HEK293 (cell line): ENCODE results near the gene KCNK17.

ENCODE experiments used
- CTCF ChIA-PET: fragments of 350-600 bp; formaldehyde crosslinking; extraction: SDS; loops from one replicate; lab custom pipeline; 2021; ENCODE audit warnings: antibody characterized with exemption; lab: Yijun Ruan, JAX
- POLR2A ChIA-PET: fragments of 300-600 bp; formaldehyde crosslinking; extraction: SDS; loops from one replicate; lab custom pipeline; 2020; ENCODE audit warnings: antibody characterized with exemption, inconsistent platforms; lab: Yijun Ruan, JAX
- H3K27ac ChIP-seq: fragments of 200-500 bp; sonication (Bioruptor generic); 2 replicates; pipeline ENCODE4 v1.5.1; 2014; ENCODE audit warnings: low read depth, low read length, control low read depth, inconsistent platforms; ENCODE audit errors: extremely low read depth
- H3K36me3 ChIP-seq, 2 experiments: fragments of 200-500 bp in 1 of 2; sonication (Bioruptor generic) in 1 of 2; 1 replicate in 1 of 2; 2 replicates in 1 of 2; pipeline ENCODE4 v1.5.1; 2014 to 2017; ENCODE audit warnings: inconsistent platforms in 2 of 2, low read length in 2 of 2; ENCODE audit not compliant: control insufficient read depth in 2 of 2, insufficient read depth in 1 of 2
- H3K4me1 ChIP-seq: fragments of 200-500 bp; sonication (Bioruptor generic); 2 replicates; pipeline ENCODE4 v1.5.1; 2014; ENCODE audit warnings: mild to moderate bottlenecking, low read length, inconsistent platforms; ENCODE audit not compliant: control insufficient read depth, insufficient read depth
- H3K4me3 ChIP-seq: 2 replicates; pipeline ENCODE4 v1.5.1; 2011; ENCODE audit warnings: low read depth, mild to moderate bottlenecking, control low read depth, low read length, moderate library complexity
- H3K9me3 ChIP-seq: fragments of 200-500 bp; sonication (Bioruptor generic); 2 replicates; pipeline ENCODE4 v1.5.1; 2014; ENCODE audit warnings: low read depth, low read length, inconsistent platforms; ENCODE audit not compliant: control insufficient read depth, insufficient read depth
- EGR2 ChIP-seq: fragments of 450-650 bp; formaldehyde crosslinking; IDR thresholded peaks from 2 replicates; pipeline ENCODE4 v1.5.1; 2016; ENCODE audit warnings: low read depth, missing biosample characterization, missing genetic modification characterization
- HOXD13 ChIP-seq: sonication (generic); formaldehyde crosslinking; IDR thresholded peaks from 2 replicates; pipeline ENCODE4 v1.8.0; 2022; ENCODE audit warnings: missing genetic modification reagents, borderline replicate concordance
- MYNN ChIP-seq: fragments of 450-650 bp; formaldehyde crosslinking; IDR thresholded peaks from 2 replicates; pipeline ENCODE4 v1.5.1; 2016; ENCODE audit warnings: missing biosample characterization, missing genetic modification characterization, borderline replicate concordance
- WT1 ChIP-seq: fragments of 450-650 bp; formaldehyde crosslinking; IDR thresholded peaks from 2 replicates; pipeline ENCODE4 v1.5.1; 2016; ENCODE audit warnings: missing biosample characterization, missing genetic modification characterization
- ZBTB8A ChIP-seq: fragments of 450-650 bp; formaldehyde crosslinking; IDR thresholded peaks from 2 replicates; pipeline ENCODE4 v1.5.1; 2016; ENCODE audit warnings: missing biosample characterization, missing genetic modification characterization
- ZNF138 ChIP-seq: fragments of 450-650 bp; formaldehyde crosslinking; IDR thresholded peaks from 2 replicates; pipeline ENCODE4 v1.5.1; 2016; ENCODE audit warnings: missing biosample characterization, missing genetic modification characterization, borderline replicate concordance
- ZNF184 ChIP-seq: fragments of 450-650 bp; IDR thresholded peaks from 2 replicates; pipeline ENCODE4 v1.5.1; 2018; ENCODE audit warnings: missing biosample characterization, mild to moderate bottlenecking, missing genetic modification characterization
- ZNF302 ChIP-seq: fragments of 450-650 bp; formaldehyde crosslinking; IDR thresholded peaks from 2 replicates; pipeline ENCODE4 v1.5.1; 2016; ENCODE audit warnings: missing biosample characterization, missing genetic modification characterization, low read depth
- ZNF324 ChIP-seq: fragments of 450-650 bp; formaldehyde crosslinking; IDR thresholded peaks from 2 replicates; pipeline ENCODE4 v1.5.1; 2016; ENCODE audit warnings: missing biosample characterization, missing genetic modification characterization
- ZNF561 ChIP-seq: fragments of 450-650 bp; IDR thresholded peaks from 2 replicates; pipeline ENCODE4 v1.5.1; 2018; ENCODE audit warnings: missing biosample characterization, missing genetic modification characterization, borderline replicate concordance
- ZNF585B ChIP-seq: fragments of 450-650 bp; formaldehyde crosslinking; IDR thresholded peaks from 2 replicates; pipeline ENCODE4 v1.5.1; 2016; ENCODE audit warnings: missing biosample characterization, missing genetic modification characterization
- ZNF658 ChIP-seq: fragments of 450-650 bp; formaldehyde crosslinking; IDR thresholded peaks from 2 replicates; pipeline ENCODE4; 2016; ENCODE audit warnings: missing biosample characterization, missing genetic modification characterization
- ZNF792 ChIP-seq: fragments of 450-650 bp; formaldehyde crosslinking; IDR thresholded peaks from 2 replicates; pipeline ENCODE4 v1.5.1; 2016; ENCODE audit warnings: missing biosample characterization, missing genetic modification characterization
- ZXDB ChIP-seq: fragments of 450-650 bp; formaldehyde crosslinking; IDR thresholded peaks from 2 replicates; pipeline ENCODE4 v1.5.1; 2016; ENCODE audit warnings: missing biosample characterization, missing genetic modification characterization
- TF ChIP-seq, protein P1 (sequence below): sonication (generic); formaldehyde crosslinking; IDR thresholded peaks from 2 replicates; pipeline ENCODE4 v1.8.1; 2022; ENCODE audit warnings: mild to moderate bottlenecking, moderate library complexity, missing genetic modification reagents
- TF ChIP-seq, protein P2 (sequence below): fragments of 450-650 bp; formaldehyde crosslinking; IDR thresholded peaks from 2 replicates; pipeline ENCODE4 v1.5.1; 2017; ENCODE audit warnings: missing biosample characterization, missing genetic modification characterization
- TF ChIP-seq, protein P3 (sequence below): fragments of 450-650 bp; formaldehyde crosslinking; IDR thresholded peaks from 2 replicates; pipeline ENCODE4 v1.5.1; 2017; ENCODE audit warnings: missing biosample characterization, missing genetic modification characterization
- TF ChIP-seq, protein P4 (sequence below): fragments of 450-650 bp; formaldehyde crosslinking; IDR thresholded peaks from 2 replicates; pipeline ENCODE4 v1.5.1; 2017; ENCODE audit warnings: missing biosample characterization, missing genetic modification characterization
- TF ChIP-seq, protein P5 (sequence below): fragments of 450-650 bp; formaldehyde crosslinking; IDR thresholded peaks from 2 replicates; pipeline ENCODE4 v1.5.1; 2016; ENCODE audit warnings: missing biosample characterization, missing genetic modification characterization, borderline replicate concordance
- TF ChIP-seq, protein P6 (sequence below): fragments of 450-650 bp; formaldehyde crosslinking; IDR thresholded peaks from 2 replicates; pipeline ENCODE4 v1.5.1; 2016; ENCODE audit warnings: missing biosample characterization, missing genetic modification characterization

KCNK17 gene

DNA sequence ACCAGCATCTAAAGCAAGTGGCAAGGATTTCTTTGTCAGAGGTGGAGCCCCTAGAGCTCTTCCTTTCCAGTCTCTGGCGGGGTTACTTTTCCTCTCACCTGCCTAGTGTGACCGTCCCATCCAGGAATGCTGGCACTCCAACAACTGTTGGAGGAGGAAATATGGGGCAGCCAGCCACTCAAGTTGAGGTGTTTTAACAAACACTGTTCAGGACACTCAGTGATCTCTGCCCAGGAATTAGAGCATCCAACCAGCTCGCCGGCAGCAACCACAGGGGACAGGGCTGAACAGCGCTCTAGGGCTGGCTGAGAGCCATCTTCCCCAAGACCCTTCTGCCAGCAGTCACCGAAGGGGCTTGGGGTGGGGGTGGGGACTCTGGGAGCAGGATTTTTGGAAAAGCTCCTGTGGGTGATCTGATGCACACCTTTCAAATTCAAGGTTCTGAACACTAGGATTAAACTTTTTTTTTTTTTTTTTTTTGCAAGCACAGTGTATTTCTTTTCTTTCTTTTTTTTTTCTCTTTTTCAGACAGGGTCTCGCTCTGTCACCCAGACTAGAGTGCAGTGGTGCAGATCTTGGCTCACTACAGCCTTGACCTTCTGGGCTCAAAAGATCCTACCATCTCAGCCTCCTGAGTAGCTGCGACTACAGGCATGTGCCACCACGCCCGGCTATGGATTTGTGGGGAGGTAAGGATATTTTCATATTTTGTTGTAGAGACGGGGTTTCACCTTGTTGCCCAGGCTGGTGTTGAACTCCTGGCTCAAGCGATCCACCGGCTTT, 36.7 kb upstream of the KCNK17 start (continued):
- TF ChIP-seq, protein P1, sequence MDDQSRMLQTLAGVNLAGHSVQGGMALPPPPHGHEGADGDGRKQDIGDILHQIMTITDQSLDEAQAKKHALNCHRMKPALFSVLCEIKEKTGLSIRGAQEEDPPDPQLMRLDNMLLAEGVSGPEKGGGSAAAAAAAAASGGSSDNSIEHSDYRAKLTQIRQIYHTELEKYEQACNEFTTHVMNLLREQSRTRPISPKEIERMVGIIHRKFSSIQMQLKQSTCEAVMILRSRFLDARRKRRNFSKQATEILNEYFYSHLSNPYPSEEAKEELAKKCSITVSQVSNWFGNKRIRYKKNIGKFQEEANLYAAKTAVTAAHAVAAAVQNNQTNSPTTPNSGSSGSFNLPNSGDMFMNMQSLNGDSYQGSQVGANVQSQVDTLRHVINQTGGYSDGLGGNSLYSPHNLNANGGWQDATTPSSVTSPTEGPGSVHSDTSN, result no peak
- TF ChIP-seq MYNN (no peak), ZBTB8A (no peak), HOXD13 (CRISPR knock-in tag) (no peak), ZNF302 (no peak), EGR2 (tag by site-specific recombination) (no peak), ZNF585B (tag by site-specific recombination) (no peak), ZNF138 (tag by site-specific recombination) (no peak), ZNF561 (tag by site-specific recombination) (no peak)
- TF ChIP-seq, protein P2, sequence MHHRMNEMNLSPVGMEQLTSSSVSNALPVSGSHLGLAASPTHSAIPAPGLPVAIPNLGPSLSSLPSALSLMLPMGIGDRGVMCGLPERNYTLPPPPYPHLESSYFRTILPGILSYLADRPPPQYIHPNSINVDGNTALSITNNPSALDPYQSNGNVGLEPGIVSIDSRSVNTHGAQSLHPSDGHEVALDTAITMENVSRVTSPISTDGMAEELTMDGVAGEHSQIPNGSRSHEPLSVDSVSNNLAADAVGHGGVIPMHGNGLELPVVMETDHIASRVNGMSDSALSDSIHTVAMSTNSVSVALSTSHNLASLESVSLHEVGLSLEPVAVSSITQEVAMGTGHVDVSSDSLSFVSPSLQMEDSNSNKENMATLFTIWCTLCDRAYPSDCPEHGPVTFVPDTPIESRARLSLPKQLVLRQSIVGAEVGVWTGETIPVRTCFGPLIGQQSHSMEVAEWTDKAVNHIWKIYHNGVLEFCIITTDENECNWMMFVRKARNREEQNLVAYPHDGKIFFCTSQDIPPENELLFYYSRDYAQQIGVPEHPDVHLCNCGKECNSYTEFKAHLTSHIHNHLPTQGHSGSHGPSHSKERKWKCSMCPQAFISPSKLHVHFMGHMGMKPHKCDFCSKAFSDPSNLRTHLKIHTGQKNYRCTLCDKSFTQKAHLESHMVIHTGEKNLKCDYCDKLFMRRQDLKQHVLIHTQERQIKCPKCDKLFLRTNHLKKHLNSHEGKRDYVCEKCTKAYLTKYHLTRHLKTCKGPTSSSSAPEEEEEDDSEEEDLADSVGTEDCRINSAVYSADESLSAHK (tag by site-specific recombination), result no peak

DNA sequence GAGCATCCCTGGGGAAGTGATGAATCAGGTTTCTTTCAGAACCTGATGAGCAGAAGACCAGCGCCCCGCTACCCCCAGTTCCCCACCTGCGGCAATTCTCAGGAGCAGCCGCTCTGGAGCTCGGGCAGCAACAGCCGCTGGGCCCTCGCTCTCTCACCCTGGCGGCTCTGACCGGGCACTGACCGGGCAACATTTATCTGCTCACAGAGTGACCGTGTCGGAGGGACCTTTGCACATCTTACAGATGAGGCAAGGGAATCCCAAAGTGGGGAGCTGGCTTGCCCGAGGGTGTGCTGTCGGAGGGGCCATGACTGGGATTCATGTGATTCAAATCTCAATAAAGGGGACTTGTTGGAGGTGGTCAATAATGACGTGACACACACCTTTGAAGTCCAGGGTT, 34.5 kb upstream of the KCNK17 start:
- no peaks in the 10 kb centered on the region for H3K9me3 ChIP-seq
- no peak overlapping the region for H3K4me3 ChIP-seq
- H3K27ac ChIP-seq, result no peak overlapping the region
- no peaks in the 10 kb centered on the region for H3K36me3 ChIP-seq
- ChIA-PET CTCF (interaction anchor here (0.6 to 3.0 kb wide), 13 partner anchors 9 to 1717 kb away, joined by 3 to 15 read pairs (median 4); no protein-coding TSS in a partner anchor), POLR2A (no interaction called here)
- no peaks in the 10 kb centered on the region for H3K4me1 ChIP-seq
- TF ChIP-seq ZNF792 (tag by site-specific recombination) (no peak), ZXDB (no peak), ZNF658 (no peak), ZNF184 (tag by site-specific recombination) (no peak), WT1 (no peak), ZNF324 (tag by site-specific recombination) (no peak)
- TF ChIP-seq, protein P3, sequence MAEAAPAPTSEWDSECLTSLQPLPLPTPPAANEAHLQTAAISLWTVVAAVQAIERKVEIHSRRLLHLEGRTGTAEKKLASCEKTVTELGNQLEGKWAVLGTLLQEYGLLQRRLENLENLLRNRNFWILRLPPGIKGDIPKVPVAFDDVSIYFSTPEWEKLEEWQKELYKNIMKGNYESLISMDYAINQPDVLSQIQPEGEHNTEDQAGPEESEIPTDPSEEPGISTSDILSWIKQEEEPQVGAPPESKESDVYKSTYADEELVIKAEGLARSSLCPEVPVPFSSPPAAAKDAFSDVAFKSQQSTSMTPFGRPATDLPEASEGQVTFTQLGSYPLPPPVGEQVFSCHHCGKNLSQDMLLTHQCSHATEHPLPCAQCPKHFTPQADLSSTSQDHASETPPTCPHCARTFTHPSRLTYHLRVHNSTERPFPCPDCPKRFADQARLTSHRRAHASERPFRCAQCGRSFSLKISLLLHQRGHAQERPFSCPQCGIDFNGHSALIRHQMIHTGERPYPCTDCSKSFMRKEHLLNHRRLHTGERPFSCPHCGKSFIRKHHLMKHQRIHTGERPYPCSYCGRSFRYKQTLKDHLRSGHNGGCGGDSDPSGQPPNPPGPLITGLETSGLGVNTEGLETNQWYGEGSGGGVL (tag by site-specific recombination), result no peak
- TF ChIP-seq, protein P1, result no peak
- TF ChIP-seq, protein P4, sequence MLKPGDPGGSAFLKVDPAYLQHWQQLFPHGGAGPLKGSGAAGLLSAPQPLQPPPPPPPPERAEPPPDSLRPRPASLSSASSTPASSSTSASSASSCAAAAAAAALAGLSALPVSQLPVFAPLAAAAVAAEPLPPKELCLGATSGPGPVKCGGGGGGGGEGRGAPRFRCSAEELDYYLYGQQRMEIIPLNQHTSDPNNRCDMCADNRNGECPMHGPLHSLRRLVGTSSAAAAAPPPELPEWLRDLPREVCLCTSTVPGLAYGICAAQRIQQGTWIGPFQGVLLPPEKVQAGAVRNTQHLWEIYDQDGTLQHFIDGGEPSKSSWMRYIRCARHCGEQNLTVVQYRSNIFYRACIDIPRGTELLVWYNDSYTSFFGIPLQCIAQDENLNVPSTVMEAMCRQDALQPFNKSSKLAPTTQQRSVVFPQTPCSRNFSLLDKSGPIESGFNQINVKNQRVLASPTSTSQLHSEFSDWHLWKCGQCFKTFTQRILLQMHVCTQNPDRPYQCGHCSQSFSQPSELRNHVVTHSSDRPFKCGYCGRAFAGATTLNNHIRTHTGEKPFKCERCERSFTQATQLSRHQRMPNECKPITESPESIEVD (tag by site-specific recombination), result no peak
- TF ChIP-seq, protein P5, sequence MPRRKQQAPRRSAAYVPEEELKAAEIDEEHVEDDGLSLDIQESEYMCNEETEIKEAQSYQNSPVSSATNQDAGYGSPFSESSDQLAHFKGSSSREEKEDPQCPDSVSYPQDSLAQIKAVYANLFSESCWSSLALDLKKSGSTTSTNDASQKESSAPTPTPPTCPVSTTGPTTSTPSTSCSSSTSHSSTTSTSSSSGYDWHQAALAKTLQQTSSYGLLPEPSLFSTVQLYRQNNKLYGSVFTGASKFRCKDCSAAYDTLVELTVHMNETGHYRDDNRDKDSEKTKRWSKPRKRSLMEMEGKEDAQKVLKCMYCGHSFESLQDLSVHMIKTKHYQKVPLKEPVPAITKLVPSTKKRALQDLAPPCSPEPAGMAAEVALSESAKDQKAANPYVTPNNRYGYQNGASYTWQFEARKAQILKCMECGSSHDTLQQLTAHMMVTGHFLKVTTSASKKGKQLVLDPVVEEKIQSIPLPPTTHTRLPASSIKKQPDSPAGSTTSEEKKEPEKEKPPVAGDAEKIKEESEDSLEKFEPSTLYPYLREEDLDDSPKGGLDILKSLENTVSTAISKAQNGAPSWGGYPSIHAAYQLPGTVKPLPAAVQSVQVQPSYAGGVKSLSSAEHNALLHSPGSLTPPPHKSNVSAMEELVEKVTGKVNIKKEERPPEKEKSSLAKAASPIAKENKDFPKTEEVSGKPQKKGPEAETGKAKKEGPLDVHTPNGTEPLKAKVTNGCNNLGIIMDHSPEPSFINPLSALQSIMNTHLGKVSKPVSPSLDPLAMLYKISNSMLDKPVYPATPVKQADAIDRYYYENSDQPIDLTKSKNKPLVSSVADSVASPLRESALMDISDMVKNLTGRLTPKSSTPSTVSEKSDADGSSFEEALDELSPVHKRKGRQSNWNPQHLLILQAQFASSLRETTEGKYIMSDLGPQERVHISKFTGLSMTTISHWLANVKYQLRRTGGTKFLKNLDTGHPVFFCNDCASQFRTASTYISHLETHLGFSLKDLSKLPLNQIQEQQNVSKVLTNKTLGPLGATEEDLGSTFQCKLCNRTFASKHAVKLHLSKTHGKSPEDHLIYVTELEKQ (tag by site-specific recombination), result no peak
- TF ChIP-seq, protein P6, sequence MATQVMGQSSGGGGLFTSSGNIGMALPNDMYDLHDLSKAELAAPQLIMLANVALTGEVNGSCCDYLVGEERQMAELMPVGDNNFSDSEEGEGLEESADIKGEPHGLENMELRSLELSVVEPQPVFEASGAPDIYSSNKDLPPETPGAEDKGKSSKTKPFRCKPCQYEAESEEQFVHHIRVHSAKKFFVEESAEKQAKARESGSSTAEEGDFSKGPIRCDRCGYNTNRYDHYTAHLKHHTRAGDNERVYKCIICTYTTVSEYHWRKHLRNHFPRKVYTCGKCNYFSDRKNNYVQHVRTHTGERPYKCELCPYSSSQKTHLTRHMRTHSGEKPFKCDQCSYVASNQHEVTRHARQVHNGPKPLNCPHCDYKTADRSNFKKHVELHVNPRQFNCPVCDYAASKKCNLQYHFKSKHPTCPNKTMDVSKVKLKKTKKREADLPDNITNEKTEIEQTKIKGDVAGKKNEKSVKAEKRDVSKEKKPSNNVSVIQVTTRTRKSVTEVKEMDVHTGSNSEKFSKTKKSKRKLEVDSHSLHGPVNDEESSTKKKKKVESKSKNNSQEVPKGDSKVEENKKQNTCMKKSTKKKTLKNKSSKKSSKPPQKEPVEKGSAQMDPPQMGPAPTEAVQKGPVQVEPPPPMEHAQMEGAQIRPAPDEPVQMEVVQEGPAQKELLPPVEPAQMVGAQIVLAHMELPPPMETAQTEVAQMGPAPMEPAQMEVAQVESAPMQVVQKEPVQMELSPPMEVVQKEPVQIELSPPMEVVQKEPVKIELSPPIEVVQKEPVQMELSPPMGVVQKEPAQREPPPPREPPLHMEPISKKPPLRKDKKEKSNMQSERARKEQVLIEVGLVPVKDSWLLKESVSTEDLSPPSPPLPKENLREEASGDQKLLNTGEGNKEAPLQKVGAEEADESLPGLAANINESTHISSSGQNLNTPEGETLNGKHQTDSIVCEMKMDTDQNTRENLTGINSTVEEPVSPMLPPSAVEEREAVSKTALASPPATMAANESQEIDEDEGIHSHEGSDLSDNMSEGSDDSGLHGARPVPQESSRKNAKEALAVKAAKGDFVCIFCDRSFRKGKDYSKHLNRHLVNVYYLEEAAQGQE (tag by site-specific recombination), result no peak
